Naive B cell (primary cell): Measurements from ENCODE around the gene ZFHX3. TPM values are rescaled to one million over a fixed set of nuclear protein-coding genes. Genes with fewer than 3 reads are reported as not detected.
A peak's percentile ranks its signal among the peaks of the same experiment; 100 is the strongest.

Experiments
- ATAC-seq, 2 donors: fragments of 150-1000 bp; cut with Tn5 transposase; 2 replicates each; pipeline ENCODE4 v1.10.0; 2021; ENCODE audit warnings: low read depth in 2 of 2, mild to moderate bottlenecking in 2 of 2, moderate library complexity in 2 of 2
- DNase-seq: peaks from one replicate; pipeline ENCODE4 v3.0.0; 2022
- H3K27ac Mint-ChIP-seq, 6 donors: one replicate each; pipeline ENCODE4 v1.8.0; 2020 to 2022; ENCODE audit warnings: mild to moderate bottlenecking in 6 of 6, mixed read lengths in 6 of 6, moderate library complexity in 5 of 6, inconsistent platforms in 2 of 6
- H3K27me3 Mint-ChIP-seq, 3 donors: one replicate each; pipeline ENCODE4 v1.8.0; 2021 to 2022; ENCODE audit warnings: mixed read lengths in 3 of 3, mild to moderate bottlenecking in 1 of 3
- H3K36me3 Mint-ChIP-seq, 2 donors: one replicate each; pipeline ENCODE4 v1.8.0; 2020 to 2022; ENCODE audit warnings: mixed read lengths in 2 of 2, inconsistent platforms in 1 of 2, mild to moderate bottlenecking in 1 of 2
- H3K4me1 Mint-ChIP-seq, 3 donors: one replicate each; pipeline ENCODE4 v1.8.0; 2020 to 2022; ENCODE audit warnings: mixed read lengths in 3 of 3, inconsistent platforms in 1 of 3, mild to moderate bottlenecking in 1 of 3, moderate library complexity in 1 of 3
- H3K4me3 Mint-ChIP-seq, 8 donors: one replicate each; pipeline ENCODE4 v1.8.0; 2020 to 2022; ENCODE audit warnings: mild to moderate bottlenecking in 8 of 8, mixed read lengths in 8 of 8, moderate library complexity in 8 of 8, inconsistent platforms in 2 of 8
- H3K9me3 Mint-ChIP-seq, 7 donors: one replicate each; pipeline ENCODE4 v1.8.0; 2020 to 2022; ENCODE audit warnings: mixed read lengths in 7 of 7, mild to moderate bottlenecking in 5 of 7, inconsistent platforms in 2 of 7, moderate library complexity in 1 of 7
- polyA plus RNA-seq, 6 donors: library from polyadenylated mRNA; unstranded; fragments of 300-500 nt; fragmentation: Illumina TruSeq; gene quantifications; one replicate each; pipeline ENCODE4 v1.2.3, GENCODE V29; 2021; ENCODE audit warnings: low read depth in 6 of 6

ZFHX3 gene
- polyA plus RNA-seq, 6 donors from 2014 or later, result 0.08 to 0.61 (median 0.24) TPM; not detected in 1

DNA sequence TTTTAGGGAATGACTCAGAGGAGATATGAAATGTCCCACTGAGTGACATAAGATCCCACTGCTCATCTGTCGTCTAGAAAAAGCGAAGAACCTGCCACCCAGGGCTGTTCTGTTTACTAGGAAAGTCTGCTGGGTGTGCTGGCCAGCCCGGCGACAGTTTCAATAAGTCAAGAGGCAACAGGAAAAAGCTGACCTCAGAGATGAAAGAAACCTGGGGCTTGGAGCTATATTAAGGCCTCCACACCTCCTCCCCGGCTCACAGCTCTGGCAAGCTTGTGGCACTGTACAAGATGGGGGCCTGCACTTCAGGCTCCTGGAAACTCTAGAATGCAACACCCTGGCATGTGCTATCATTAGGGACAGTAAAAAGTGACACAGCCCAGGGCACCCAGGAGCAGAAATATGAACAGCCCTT lies 10.6 kb downstream of the ZFHX3 start:
- H3K4me1 Mint-ChIP-seq, result peaks cover 18 to 42% (median 20%) of the 10 kb centered on the region in 3 donors
- DNase-seq (no peak), ATAC-seq (no peak)
- peaks cover 4 to 22% (median 16%) of the 10 kb centered on the region in 3 donors for H3K27me3 Mint-ChIP-seq
- no peaks in the 10 kb centered on the region for H3K36me3 Mint-ChIP-seq
- H3K27ac Mint-ChIP-seq, result no peak overlapping the region
- peak overlapping the region in 1 of 8 donors; percentile 62 for H3K4me3 Mint-ChIP-seq
- no peaks in the 10 kb centered on the region for H3K9me3 Mint-ChIP-seq

- Mint-ChIP-seq H3K27ac (peak overlapping the region in 3 of 6 donors; percentile 21 to 87 (median 74)), H3K4me3 (peak overlapping the region in 7 of 8 donors; percentile 24 to 86 (median 59)), H3K4me1 (peaks cover 22 to 51% (median 31%) of the 10 kb centered on the region in 3 donors), H3K36me3 (no peaks in the 10 kb centered on the region), H3K9me3 (no peaks in the 10 kb centered on the region), H3K27me3 (peaks cover 4 to 29% (median 23%) of the 10 kb centered on the region in 3 donors)
- DNase-seq, result peak; percentile 24
- ATAC-seq, result peak; percentile 80 to 86
Measured at GRCh38 chr16:73036074-73036826, 11.7 kb downstream of the ZFHX3 start.

GRCh38 chr16:73034374-73034773 lies 13.6 kb downstream of the ZFHX3 start:
- Mint-ChIP-seq H3K4me3 (peak overlapping the region in 1 of 8 donors; percentile 3), H3K27me3 (peaks cover 4 to 43% (median 34%) of the 10 kb centered on the region in 3 donors), H3K36me3 (no peaks in the 10 kb centered on the region), H3K27ac (no peak overlapping the region), H3K4me1 (peaks cover 22 to 56% (median 31%) of the 10 kb centered on the region in 3 donors), H3K9me3 (no peaks in the 10 kb centered on the region)
- ATAC-seq (no peak), DNase-seq (no peak)

DNA sequence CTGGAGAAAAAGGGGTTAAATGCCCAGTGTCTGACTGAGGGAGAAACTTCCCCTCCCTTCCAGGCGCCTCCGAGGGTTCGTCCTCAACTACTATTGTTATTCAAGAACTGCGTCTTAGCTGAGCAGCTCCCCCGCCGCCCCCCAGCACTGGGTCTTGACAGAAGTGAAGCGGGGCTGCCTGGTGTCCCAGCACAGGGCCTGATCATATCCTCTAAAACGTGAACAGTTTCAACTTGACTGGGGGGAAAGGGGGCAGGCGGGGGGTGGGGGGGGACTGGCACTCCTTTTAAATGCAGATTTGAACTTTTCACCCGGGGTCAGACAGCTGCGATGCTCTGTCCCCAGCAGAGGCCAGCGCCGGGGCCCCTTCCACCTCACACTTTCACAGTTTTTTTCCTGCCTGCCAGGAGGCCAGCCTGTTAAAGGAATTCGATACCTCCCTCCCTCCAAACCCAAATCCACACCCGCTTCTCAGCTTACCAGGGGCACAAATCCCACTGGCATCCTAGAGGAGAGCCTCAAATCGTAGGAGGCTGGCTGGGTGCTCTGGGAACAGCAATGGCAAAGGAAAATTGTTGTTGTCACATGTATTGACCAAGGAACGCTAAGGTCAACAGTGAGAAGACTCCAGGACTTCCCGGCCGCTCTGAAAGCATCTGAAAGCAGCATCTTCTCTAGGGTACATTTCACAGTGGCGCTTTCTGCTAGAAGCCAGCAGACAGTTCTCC lies 14.5 kb downstream of the ZFHX3 start:
- Mint-ChIP-seq H3K4me3 (peak overlapping the region in 2 of 8 donors; percentile 42 to 43), H3K4me1 (peaks cover 22 to 56% (median 31%) of the 10 kb centered on the region in 3 donors), H3K36me3 (no peaks in the 10 kb centered on the region), H3K27ac (peak overlapping the region in 3 of 6 donors; percentile 26 to 62 (median 39)), H3K9me3 (no peaks in the 10 kb centered on the region), H3K27me3 (peaks cover 4 to 43% (median 34%) of the 10 kb centered on the region in 3 donors)
- DNase-seq, result no peak
- no peak for ATAC-seq

- Mint-ChIP-seq H3K4me1 (peaks cover 22 to 54% (median 32%) of the 10 kb centered on the region in 3 donors), H3K9me3 (no peaks in the 10 kb centered on the region), H3K27ac (peak overlapping the region in 4 of 6 donors; percentile 34 to 93 (median 90)), H3K36me3 (no peaks in the 10 kb centered on the region), H3K4me3 (peak overlapping the region in 6 of 8 donors; percentile 9 to 81 (median 38)), H3K27me3 (peaks cover 4 to 43% (median 34%) of the 10 kb centered on the region in 3 donors)
- no peak for ATAC-seq
- DNase-seq, result no peak
Measured at GRCh38 chr16:73032541-73033270, 15.2 kb downstream of the ZFHX3 start.

DNA sequence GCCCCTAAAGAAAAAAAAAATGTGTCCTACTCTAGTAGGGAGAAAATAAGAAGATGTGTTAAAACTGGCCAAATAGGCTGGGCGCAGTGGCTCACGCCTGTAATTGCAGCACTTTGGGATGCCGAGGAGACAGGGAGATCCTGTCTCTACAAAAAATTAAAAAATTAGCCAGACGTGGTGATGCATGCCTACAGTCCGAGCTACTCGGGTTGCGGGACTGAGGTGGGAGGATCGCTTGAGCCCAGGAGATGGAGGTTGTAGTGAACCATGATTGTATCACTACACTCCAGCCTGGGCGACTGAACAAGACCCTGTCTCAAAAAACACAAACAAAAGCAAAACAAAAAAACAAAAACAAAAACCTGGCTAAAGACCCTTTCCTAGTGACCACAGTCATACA lies 15.9 kb downstream of the ZFHX3 start:
- no peak for DNase-seq
- Mint-ChIP-seq H3K27ac (peak overlapping the region in 3 of 6 donors; percentile 34 to 93 (median 53)), H3K36me3 (no peaks in the 10 kb centered on the region), H3K4me3 (peak overlapping the region in 4 of 8 donors; percentile 33 to 65 (median 50)), H3K9me3 (no peaks in the 10 kb centered on the region), H3K27me3 (peaks cover 4 to 43% (median 34%) of the 10 kb centered on the region in 3 donors), H3K4me1 (peaks cover 22 to 46% (median 33%) of the 10 kb centered on the region in 3 donors)
- ATAC-seq, result no peak

DNA sequence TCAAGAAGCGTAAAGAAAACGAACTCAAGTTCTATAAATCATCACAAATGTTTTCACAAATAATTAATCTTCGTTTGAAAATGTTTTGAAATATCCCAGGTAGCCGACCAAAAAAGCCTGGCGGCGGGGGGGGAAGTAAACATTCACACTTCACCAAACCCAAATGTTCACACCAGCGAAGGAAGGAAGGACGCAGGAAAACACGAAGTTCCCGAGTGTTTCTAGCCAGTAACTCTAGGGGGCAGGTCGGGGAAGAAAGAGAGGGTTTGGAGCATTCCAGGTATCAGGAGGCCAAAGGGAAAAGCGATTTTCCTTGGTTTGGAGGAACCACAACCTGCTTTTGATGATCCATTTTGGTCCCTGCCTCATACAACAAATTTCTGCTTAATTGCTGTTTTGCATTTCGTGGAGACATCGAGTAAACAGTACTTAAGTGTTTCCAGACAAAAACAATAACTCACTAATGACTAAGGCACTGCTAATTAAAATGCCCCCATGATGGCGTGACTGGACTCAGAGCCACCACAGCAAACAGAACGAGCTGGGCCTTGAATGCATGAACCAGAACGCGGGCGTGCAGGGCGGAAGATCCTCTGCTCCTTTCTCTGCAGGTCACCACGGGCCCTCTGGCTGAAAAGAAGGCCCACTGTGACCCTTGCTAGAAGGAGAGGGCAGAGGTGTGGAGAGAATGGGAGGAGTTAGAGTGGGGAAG lies 16.6 kb downstream of the ZFHX3 start:
- Mint-ChIP-seq H3K4me1 (peaks cover 21 to 40% (median 31%) of the 10 kb centered on the region in 3 donors), H3K36me3 (no peaks in the 10 kb centered on the region), H3K27me3 (peaks cover 4 to 43% (median 31%) of the 10 kb centered on the region in 3 donors), H3K27ac (peak overlapping the region in 2 of 6 donors; percentile 16 to 91), H3K9me3 (no peaks in the 10 kb centered on the region), H3K4me3 (peak overlapping the region in 2 of 8 donors; percentile 4 to 24)
- DNase-seq, result no peak
- ATAC-seq, result no peak

DNA sequence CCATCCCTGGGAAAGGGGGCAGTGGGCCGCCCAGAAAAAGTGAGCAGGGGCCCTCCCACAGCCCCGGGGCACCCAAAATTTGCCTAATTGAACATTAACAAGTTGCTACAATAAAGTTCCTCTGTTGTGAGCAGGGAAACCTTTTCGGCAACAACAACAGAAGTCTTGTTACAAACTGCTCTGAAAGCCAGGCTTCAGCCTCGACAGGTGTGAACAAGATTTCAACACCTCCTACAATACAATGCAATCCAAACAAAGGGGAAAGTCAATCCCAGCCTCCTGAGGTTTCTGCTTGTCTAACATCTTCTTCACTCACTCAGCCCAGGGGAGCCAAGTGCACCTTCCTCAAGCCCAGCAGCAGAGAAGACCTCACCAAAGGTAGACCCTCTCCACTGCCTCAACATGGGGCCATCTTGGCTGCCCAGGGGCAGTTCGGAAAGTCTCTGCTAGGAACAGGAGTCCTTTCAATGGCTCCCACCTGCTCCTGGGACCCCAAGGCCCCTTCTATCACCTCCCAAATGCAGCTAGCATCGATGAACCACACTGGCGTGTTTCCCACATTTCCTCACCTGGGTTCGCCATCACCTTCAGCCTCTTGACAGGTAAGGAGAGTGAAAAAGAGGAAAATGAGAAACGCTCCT lies 19.1 kb downstream of the ZFHX3 start:
- Mint-ChIP-seq H3K27me3 (peaks cover 0 to 32% (median 18%) of the 10 kb centered on the region in 3 donors), H3K27ac (no peak overlapping the region), H3K36me3 (no peaks in the 10 kb centered on the region), H3K4me3 (no peak overlapping the region), H3K4me1 (peaks cover 19 to 22% (median 20%) of the 10 kb centered on the region in 3 donors), H3K9me3 (no peaks in the 10 kb centered on the region)
- ATAC-seq, result no peak
- DNase-seq, result no peak

DNA sequence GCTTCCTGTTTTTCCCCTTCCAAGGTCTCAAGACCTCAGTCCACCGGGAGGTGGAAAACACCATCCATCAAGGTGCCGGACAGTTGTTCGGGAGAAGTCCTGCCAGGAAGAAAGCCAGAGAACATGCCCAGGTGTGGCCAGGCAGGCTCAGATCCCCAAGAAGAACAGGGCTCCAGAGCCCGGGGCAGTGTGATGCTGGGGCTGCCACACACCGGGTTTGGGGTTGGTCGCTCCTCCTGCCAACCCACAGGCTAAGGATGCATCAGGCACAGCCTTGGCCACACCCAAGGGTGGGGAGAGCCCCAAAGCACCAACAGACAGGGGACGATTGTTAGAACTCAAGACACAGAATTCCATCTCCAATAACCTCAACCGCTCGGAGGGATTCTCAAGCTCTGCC lies 19.7 kb downstream of the ZFHX3 start:
- H3K27me3 Mint-ChIP-seq, result peaks cover 0 to 30% (median 18%) of the 10 kb centered on the region in 3 donors
- no peaks in the 10 kb centered on the region for H3K36me3 Mint-ChIP-seq
- H3K4me3 Mint-ChIP-seq, result no peak overlapping the region
- no peak for DNase-seq
- peaks cover 18 to 20% (median 19%) of the 10 kb centered on the region in 3 donors for H3K4me1 Mint-ChIP-seq
- no peaks in the 10 kb centered on the region for H3K9me3 Mint-ChIP-seq
- ATAC-seq, result no peak
- H3K27ac Mint-ChIP-seq, result no peak overlapping the region

- no peaks in the 10 kb centered on the region for H3K36me3 Mint-ChIP-seq
- no peak overlapping the region for H3K27ac Mint-ChIP-seq
- DNase-seq, result no peak
- peaks cover 0 to 24% (median 18%) of the 10 kb centered on the region in 3 donors for H3K27me3 Mint-ChIP-seq
- peaks cover 13 to 20% (median 18%) of the 10 kb centered on the region in 3 donors for H3K4me1 Mint-ChIP-seq
- H3K9me3 Mint-ChIP-seq, result no peaks in the 10 kb centered on the region
- no peak overlapping the region for H3K4me3 Mint-ChIP-seq
- no peak for ATAC-seq
Measured at GRCh38 chr16:73027685-73028111, 20.2 kb downstream of the ZFHX3 start.

GRCh38 chr16:73026754-73027684 lies 20.9 kb downstream of the ZFHX3 start:
- H3K9me3 Mint-ChIP-seq, result no peaks in the 10 kb centered on the region
- peaks cover 6 to 14% (median 12%) of the 10 kb centered on the region in 3 donors for H3K4me1 Mint-ChIP-seq
- ATAC-seq (no peak), DNase-seq (no peak)
- H3K27ac Mint-ChIP-seq, result no peak overlapping the region
- no peaks in the 10 kb centered on the region for H3K36me3 Mint-ChIP-seq
- peaks cover 0 to 20% (median 18%) of the 10 kb centered on the region in 3 donors for H3K27me3 Mint-ChIP-seq
- H3K4me3 Mint-ChIP-seq, result no peak overlapping the region
